HUES48 (cell line): ENCODE results near the gene SLX4.

Experiments
- H3K27ac ChIP-seq: one replicate; pipeline ENCODE4 v1.7.0; 2013; ENCODE audit warnings: low read depth, low read length, inconsistent platforms
- H3K27me3 ChIP-seq: 2 replicates; pipeline ENCODE4 v1.6.1; 2013; ENCODE audit warnings: mild to moderate bottlenecking, low read length; ENCODE audit not compliant: control insufficient read depth, insufficient read depth
- H3K36me3 ChIP-seq: 2 replicates; pipeline ENCODE4 v1.6.1; 2013; ENCODE audit warnings: low read length; ENCODE audit not compliant: control insufficient read depth, insufficient read depth
- H3K4me1 ChIP-seq: 2 replicates; pipeline ENCODE4 v1.6.1; 2013; ENCODE audit warnings: mild to moderate bottlenecking, low read length; ENCODE audit not compliant: control insufficient read depth, insufficient read depth
- H3K4me3 ChIP-seq: 2 replicates; pipeline ENCODE4 v1.5.1; 2013; ENCODE audit warnings: mild to moderate bottlenecking, low read depth, low read length
- H3K9ac ChIP-seq: 2 replicates; pipeline ENCODE4 v1.6.1; 2013; ENCODE audit warnings: mild to moderate bottlenecking, low read depth, low read length, moderate library complexity
- H3K9me3 ChIP-seq: 2 replicates; pipeline ENCODE4 v1.6.1; 2013; ENCODE audit warnings: low read length; ENCODE audit not compliant: control insufficient read depth, insufficient read depth

The SLX4 gene

DNA sequence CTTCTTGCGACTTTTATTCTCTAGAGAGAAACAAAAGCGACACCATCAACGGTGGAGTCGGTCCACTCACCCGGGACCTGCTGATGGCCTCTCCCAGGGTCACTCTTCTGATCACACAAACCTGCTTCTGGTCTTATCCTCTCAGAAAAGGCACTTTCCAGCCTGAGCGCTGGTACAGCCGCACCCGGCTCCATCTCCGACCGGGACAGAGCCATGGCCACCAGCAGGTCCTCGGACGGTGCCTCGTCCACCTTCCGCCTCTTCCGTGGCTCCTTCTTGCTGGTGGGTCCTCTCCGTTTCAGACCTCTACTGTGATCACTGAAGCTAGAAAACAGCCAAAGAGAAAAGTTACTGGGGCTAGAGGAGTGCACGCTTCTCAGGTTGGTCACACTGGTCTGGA, 13.7 kb downstream of the SLX4 start:
- no peak overlapping the region for H3K9ac ChIP-seq
- H3K9me3 ChIP-seq: peaks cover 14% of the 10 kb centered on the region
- H3K4me3 ChIP-seq: no peak overlapping the region
- H3K27me3 ChIP-seq: no peaks in the 10 kb centered on the region
- H3K27ac ChIP-seq: no peak overlapping the region
- no peaks in the 10 kb centered on the region for H3K4me1 ChIP-seq
- peaks cover 48% of the 10 kb centered on the region for H3K36me3 ChIP-seq

DNA sequence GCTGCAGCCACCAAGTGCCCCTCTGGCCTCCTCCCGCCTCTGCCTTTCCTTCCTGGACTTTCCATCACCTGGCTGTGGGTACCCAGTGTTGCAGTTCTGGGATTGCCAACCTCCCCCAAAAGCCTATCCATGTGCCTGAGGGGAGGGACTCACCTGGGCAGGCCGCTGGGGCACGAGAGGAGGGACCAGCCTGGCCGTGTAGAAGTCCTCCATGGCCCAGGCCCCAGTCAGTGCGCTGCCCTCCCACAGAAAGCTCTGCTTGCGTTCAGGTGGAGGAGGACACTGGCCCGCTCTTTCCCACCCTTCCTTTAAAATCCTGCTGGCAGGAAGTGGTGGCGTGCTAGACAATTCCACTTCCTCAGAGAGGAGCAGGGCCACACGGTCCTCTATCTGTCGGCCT, 14.2 kb downstream of the SLX4 start:
- H3K9me3 ChIP-seq: peaks cover 14% of the 10 kb centered on the region
- H3K36me3 ChIP-seq: peaks cover 48% of the 10 kb centered on the region
- H3K9ac ChIP-seq: no peak overlapping the region
- H3K4me3 ChIP-seq: no peak overlapping the region
- H3K27ac ChIP-seq: no peak overlapping the region
- H3K27me3 ChIP-seq: no peaks in the 10 kb centered on the region
- H3K4me1 ChIP-seq: no peaks in the 10 kb centered on the region

DNA sequence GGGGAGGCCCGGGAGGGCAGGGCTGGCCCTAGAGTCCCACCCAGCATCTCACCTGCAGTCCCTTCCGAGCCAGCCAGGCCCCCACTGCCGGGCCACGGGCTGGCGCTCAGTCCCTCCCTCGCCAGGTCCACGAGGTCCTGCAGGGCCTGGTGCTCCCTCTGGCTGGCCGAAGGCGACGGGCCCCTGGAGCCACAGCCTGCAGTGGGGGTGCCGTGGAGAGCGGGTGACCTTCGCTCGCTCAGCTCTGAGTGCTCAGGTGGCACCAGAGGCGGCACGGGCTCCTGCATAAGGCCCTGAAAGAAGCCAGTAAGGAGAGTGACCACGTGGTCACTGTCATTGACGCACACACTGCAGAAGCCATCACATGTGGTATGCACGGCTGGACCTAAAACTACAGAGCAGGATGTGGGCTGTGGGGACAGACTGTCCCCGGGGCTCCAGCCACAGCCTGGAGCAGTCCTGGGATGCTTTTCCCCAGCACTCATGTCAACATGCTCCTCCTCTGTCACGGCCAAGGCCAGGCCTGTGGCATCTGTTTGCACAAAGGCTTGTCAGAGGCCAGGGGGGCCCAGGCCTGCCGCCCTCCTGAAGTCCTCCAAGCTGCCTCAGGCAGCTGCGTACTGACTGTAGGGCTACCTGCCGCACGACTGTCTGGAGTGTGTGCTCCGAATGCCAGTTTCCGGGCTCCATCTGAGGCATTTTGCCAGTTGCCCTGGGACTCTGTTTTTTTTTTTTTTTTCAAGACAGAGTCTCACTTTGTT, 15.1 kb downstream of the SLX4 start:
- Histone ChIP-seq H3K36me3 (peaks cover 46% of the 10 kb centered on the region), H3K4me1 (no peaks in the 10 kb centered on the region)

DNA sequence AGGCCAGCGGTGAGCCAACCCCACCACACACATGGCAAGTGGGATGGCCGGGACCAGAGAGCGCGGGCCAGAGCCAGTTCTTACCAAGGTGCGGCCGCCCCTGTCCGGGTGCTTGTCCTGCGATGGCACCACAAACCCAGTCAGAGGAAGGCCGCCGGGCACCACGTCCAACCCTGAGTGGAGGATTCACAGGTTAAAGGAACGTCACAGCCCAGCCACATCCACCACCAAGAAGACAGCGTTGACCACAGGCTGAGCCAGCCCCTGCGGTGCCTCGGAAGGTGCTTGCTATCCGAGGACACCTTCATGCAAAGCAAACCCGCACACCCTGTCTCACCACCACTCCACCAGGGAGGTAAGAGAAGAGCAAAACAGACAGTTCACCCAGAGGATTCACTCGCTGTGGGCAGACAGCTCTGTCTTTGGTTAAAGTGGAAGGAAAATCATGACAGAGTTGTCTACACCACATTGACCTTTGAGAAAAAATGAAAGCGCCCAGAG, 15.8 kb downstream of the SLX4 start:
- no peaks in the 10 kb centered on the region for H3K27me3 ChIP-seq
- H3K27ac ChIP-seq: no peak overlapping the region
- H3K4me1 ChIP-seq: no peaks in the 10 kb centered on the region
- H3K36me3 ChIP-seq: peaks cover 46% of the 10 kb centered on the region
- H3K9me3 ChIP-seq: peaks cover 10% of the 10 kb centered on the region
- no peak overlapping the region for H3K4me3 ChIP-seq
- H3K9ac ChIP-seq: no peak overlapping the region

More for the DNA sequence above, 15.1 kb downstream of the SLX4 start:
- H3K27me3 ChIP-seq: no peaks in the 10 kb centered on the region
- no peak overlapping the region for H3K4me3 ChIP-seq
- H3K9me3 ChIP-seq: peaks cover 14% of the 10 kb centered on the region
- no peak overlapping the region for H3K27ac ChIP-seq
- H3K9ac ChIP-seq: no peak overlapping the region

DNA sequence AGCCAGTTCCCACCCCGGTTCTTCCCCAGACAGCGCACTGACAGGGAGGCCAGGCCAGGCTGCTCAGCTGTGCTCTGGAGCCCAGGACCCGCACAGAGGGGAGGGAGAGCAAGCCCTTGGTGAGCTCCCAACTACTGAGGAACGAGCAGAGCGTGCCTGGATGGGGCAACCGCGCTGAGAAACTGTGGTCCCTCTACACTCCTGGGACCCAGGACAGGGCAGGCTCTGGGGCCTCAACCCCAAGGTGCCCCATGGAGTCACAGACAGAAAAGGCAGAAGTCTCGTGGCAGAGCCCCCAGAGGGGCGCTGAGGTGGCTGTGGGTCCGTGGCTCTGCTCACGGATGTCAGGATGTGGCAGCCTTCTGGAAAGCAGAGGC, 16.3 kb downstream of the SLX4 start:
- Histone ChIP-seq H3K9me3 (peaks cover 6% of the 10 kb centered on the region), H3K27me3 (no peaks in the 10 kb centered on the region), H3K4me3 (no peak overlapping the region), H3K27ac (no peak overlapping the region), H3K9ac (no peak overlapping the region), H3K4me1 (no peaks in the 10 kb centered on the region), H3K36me3 (peaks cover 48% of the 10 kb centered on the region)

DNA sequence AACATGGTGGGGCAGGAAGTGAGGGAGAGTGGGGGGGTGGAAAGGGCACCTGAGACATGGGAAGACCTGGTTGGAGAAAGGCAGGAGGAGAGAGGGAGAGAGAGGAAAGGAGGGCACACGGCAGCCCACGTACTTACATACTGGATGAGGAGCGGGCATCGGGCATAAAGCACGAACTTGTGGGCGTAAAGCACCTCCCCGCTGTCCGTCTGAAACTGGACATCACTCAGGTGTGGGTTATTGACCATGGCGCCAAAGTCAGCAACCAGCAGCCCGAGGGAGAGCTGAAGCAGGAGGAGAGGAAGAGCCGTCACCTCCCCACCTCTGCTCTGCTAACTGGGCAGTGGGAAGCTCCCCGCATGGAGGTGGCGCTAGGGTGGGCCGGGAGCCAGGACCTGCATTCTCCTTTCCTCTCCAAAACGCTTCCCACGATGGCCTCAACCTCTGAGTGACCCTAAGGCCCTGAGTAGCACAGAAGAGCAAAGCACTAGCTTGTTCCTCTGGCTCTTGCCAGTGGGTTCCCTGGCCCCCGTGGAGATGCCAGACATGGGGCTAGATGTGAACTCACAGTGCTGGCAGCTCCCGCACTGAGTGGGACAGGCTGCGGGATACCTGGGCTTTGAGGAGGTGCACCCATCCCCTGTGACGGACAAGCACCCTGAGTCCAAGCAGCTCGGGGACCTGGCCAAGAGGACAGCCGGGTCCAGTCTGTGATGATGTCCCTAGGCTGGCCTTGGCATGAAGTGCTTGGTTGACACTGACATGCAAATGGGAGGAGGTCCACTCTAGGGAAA, 16.9 kb downstream of the SLX4 start:
- Histone ChIP-seq H3K9me3 (peaks cover 1% of the 10 kb centered on the region; the same call in 1 of the 2 replicates), H3K9ac (no peak overlapping the region), H3K27me3 (no peaks in the 10 kb centered on the region)

DNA sequence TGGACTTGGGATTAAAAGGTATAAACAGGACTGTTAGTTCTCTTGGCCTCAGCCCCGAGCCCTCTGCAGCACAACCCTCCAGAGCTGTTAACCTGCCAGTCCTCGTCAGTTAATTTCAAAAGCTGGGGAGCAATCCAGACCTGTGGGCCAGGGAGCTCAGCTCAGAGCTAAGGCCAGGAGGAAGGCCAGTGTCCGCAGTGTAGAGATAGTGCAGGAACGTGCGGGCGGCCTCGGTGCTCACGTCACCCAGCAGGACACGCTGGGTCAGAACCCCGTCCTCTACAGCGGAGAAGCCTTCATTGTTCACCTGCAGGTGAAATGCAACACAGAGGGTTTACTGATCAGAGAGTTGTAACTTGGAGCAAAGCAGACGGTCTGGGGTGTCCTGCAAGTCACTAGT, 18.8 kb downstream of the SLX4 start:
- Histone ChIP-seq H3K4me3 (no peak overlapping the region), H3K4me1 (no peaks in the 10 kb centered on the region; the same call in 1 of the 2 replicates), H3K27ac (no peak overlapping the region), H3K36me3 (peaks cover 35% of the 10 kb centered on the region), H3K27me3 (no peaks in the 10 kb centered on the region), H3K9me3 (no peaks in the 10 kb centered on the region), H3K9ac (no peak overlapping the region)

More for the DNA sequence above, 16.9 kb downstream of the SLX4 start:
- no peaks in the 10 kb centered on the region for H3K4me1 ChIP-seq
- peaks cover 45% of the 10 kb centered on the region for H3K36me3 ChIP-seq
- H3K27ac ChIP-seq: no peak overlapping the region
- H3K4me3 ChIP-seq: no peak overlapping the region

DNA sequence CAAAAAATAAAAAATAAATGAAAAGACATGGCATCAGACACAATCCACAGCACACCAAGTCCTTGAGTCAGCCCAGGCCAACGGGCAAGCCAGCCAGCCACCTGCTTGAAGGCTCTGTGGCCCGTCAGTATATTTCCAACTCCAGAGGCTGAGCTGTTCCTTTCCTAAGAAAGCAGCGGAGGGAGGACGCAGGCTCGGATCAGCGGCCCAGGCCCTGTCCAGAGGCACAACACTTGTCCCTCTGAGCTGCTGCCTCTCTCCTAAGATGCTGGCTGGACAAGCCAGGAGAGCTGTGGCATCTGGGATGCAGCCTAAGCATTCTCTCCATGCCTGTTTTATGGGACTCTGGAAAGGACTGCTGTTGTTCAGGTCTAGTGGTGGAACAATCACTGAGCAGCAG, 19.4 kb downstream of the SLX4 start:
- Histone ChIP-seq H3K27ac (no peak overlapping the region), H3K9ac (no peak overlapping the region), H3K4me1 (no peaks in the 10 kb centered on the region; the same call in 1 of the 2 replicates), H3K27me3 (no peaks in the 10 kb centered on the region), H3K4me3 (no peak overlapping the region), H3K36me3 (peaks cover 29% of the 10 kb centered on the region), H3K9me3 (no peaks in the 10 kb centered on the region)

DNA sequence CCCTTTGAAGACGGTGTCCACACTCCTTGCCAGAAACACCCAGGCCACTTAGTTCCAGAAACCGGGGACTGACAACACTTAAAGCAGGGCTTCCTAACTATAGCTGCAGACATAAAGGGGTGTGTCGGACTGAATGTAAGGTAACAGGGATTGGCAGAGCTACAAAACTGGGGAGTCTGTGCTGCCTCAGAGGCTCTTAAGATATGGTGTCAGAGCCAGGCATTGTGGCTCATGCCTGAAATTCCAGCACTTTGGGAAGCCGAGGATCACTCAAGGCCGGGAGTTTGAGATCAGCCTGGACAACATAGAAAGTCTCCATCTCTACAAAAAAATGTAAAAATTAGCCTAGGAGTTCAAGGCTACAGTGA, 20.0 kb downstream of the SLX4 start:
- H3K27ac ChIP-seq: no peak overlapping the region
- H3K4me3 ChIP-seq: no peak overlapping the region
- H3K27me3 ChIP-seq: no peaks in the 10 kb centered on the region
- no peaks in the 10 kb centered on the region for H3K9me3 ChIP-seq
- no peaks in the 10 kb centered on the region; the same call in 1 of the 2 replicates for H3K4me1 ChIP-seq
- H3K9ac ChIP-seq: no peak overlapping the region
- H3K36me3 ChIP-seq: peaks cover 29% of the 10 kb centered on the region

DNA sequence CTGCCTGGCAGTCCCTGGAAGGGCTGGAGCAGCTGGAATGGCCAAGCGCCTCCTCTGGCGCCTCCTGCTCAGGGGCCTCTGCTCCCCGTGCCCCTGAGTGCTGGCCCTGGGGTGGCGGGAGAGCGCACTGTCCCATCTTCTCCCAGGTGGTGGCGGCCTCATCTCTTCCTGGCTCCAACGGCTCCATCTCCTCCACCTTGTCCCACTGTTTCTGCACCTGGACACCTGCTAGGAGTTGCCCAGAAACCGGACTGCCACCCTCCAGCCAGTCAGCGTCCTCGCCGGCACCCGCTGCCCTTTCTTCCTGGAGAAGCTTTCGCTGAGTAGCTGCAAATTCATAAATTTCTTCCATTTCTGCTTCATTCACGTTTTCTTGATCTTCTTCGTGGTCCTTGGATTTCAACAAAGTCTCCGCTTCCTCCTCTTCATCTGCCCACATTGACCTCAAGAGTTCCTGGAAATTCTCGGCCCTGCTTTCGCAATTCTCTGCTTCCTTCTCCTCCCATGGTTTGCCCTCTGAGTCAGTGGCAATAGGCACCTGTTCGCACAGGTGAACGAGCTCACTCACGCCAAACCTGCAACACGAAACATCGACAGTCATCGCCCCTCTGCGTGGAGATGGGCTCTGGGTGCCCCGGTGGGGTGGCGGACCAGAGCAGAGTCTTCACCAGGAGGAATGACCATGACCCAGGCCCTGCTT, 20.5 kb downstream of the SLX4 start:
- H3K27me3 ChIP-seq: no peaks in the 10 kb centered on the region
- H3K36me3 ChIP-seq: peaks cover 29% of the 10 kb centered on the region

More for the DNA sequence above, 20.5 kb downstream of the SLX4 start:
- Histone ChIP-seq H3K4me3 (no peak overlapping the region), H3K9me3 (no peaks in the 10 kb centered on the region), H3K4me1 (no peaks in the 10 kb centered on the region; the same call in 1 of the 2 replicates), H3K9ac (no peak overlapping the region), H3K27ac (no peak overlapping the region)
